HG03103 (cell line): ENCODE measurements around the gene SLC16A4.

Experiments used
- ATAC-seq: cut with Tn5 transposase; IDR thresholded peaks from one replicate; pipeline ENCODE4 v1.9.1; 2021; ENCODE audit warnings: low read depth; ENCODE audit not compliant: unreplicated experiment

The SLC16A4 gene

DNA sequence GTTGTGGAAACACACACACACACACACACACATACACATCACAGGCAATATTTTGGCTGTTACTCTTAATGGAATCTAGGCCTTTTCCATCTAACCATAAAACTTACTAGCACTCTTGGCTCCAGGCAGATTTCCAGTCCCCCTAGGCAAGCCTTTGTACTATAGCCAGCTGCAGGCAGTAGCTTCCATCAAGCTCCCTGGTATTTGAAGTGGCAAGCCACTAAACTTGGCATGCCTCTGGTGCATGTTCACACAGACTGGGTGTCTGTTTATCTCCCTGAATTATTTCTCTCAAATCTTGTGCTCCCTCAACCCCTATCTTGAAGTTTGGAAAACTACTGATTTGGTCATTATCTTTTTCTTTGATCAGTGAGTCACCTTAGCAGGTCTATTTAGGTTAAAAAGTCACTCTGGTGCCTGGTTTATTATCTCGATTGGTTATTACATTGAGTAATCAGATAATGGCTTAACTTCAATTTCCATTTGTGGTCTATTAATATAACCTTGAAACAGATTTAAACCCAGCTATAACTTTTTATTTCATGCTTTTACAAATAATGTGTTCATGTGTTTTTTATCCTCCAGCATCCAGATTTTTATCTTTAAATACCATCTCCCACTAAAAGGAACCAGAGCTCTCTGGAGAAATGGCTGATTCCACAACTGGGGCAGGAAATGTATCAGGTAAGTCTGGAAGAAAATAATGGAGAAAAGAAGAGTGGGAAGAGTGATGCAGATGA lies 54.4 kb downstream of the SLC16A4 start:
- ATAC-seq: no peak

DNA sequence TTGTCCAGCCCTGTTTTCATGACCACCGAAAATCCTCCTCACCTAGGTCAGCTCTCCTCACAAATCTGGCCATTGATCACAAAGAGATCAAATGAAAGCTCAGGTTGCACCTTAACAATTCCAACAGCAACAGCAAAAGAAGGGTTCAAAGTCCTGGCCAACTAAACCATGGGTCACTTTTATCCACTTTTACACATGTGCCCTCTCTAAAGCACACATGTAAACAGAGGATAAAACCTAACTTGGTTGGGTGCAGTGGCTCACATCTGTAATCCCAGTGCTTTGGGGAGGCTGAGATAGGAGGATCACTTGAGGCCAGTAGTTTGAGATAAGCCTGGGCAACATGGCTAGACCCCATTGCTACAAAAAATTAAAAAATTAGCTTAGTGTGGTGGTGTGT lies 55.6 kb downstream of the SLC16A4 start:
- ATAC-seq: no peak

DNA sequence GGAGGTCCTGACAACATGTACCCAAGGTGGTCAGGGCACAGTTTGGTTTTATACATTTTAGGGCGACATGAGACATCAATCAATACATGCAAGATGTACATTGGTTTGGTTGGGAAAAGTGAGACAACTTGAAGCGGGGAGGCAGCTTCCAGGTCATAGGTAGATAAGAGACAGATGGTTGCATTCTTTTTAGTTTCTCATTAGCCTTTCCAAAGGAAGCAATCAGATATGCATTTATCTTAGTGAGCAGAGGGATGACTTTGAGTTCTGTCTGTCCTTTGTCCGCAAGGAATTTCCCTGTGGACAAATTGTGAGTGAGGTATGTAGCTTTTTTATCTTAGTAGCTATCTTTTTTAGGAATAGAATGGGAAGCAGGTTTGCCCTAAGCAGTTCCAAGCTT lies 62.1 kb downstream of the SLC16A4 start:
- ATAC-seq: no peak

DNA sequence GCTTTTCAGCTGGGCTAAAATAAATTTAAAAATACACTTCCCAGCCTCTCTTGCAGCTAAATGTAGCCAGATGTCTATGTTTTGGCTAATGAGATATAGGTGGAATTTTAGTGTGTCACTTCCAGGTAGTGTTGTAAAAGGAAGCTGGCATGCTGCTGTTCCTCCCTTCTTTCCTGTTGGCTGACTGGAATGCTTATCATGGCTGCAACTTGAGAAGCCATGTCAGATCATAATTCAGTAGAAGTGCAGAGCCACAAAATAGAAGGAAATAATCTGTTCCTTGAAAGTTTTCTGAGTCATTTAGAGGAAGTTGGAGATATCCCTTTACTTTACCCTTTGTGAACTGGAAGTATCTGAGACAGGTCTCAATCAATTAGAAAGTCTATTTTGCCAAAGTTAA lies 62.6 kb downstream of the SLC16A4 start:
- no peak for ATAC-seq

DNA sequence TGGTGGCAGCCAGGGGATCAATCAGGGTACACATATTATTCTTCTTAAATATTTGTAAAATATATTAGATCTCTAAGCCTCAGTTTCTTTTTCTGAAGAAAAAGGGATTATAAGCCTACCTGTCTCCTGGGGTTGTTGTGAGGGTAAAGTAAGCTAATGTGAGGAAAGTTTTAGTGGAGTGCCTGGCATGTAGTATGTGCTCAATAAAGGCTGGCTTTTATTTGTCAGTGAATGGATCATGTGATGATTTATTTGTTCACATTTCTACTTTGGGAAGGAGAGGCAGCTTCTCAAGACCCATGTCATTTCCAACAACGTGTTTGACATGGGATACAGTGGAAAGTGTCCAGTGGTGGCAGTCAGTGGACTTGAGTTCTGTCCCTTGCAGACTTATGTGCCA lies 64.0 kb downstream of the SLC16A4 start:
- no peak for ATAC-seq

DNA sequence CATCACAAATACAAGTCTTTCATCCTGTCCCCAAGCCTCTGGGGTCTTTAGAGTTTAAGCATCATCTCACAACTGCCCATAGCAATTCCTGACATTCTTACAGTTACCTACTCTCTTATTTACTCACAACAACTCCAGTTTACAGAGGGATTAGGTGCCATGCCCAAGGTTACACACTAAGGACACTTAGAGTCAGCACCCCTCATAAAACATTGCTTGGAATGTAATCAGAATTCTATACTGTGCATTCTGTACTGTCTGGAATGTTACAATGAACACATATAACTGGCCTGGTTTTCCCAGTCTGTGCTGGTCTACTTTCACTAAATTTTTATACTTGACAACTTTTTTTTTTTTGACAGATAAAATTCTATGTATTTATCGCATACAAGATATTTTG lies 66.2 kb downstream of the SLC16A4 start:
- no peak for ATAC-seq

DNA sequence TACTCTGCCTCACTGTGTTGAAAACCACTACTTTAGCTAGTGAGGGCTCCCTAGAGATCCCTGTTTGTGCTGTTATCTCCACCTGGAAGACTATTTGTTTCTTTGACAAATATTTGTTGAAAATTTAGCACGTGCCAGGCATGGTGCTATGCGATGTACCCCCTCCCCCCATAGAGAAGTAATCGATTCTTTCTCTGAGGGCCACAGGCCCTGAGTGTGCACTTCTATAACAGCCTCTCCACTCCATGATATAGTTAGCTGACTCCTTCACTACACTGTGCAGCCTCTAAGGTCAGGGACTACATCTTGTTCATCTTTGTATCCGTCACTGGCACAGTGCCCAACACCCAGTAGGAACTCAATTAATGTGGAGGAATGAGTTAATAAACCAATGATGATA lies 69.0 kb downstream of the SLC16A4 start:
- no peak for ATAC-seq

DNA sequence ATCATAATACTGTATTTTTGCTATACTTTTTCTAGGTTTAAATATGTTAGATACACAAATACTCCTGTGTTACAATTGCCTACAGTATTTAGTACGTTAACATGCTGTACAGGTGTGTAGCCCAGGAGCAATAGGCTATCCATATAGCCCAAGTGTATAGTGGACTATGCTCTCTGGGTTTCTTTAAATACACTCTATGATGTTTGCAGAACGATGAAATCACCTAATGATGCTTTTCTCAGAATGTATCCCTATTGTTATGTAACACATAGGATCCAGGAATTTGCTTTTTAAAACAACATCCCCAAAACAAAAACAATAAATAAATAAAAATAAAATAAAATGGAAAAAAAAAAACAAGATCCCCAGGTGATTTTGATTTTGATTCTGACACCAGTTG lies 69.8 kb downstream of the SLC16A4 start:
- no peak for ATAC-seq

DNA sequence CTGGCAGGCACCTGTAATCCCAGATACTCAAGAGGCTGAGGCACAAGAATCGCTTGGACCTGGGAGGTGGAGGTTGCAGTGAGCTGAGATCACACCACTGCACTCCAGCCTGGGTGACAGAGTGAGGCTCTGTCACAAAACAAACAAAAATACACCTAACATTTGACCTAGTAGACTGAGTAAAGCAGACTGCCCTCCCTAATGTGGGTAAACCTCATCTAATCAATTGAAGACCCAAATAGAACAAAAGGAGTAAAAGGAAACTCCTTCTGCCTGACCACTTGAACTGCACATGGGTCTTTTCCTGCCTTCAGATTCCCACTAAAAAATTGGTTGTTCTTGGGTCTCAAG lies 70.7 kb downstream of the SLC16A4 start:
- no peak for ATAC-seq

DNA sequence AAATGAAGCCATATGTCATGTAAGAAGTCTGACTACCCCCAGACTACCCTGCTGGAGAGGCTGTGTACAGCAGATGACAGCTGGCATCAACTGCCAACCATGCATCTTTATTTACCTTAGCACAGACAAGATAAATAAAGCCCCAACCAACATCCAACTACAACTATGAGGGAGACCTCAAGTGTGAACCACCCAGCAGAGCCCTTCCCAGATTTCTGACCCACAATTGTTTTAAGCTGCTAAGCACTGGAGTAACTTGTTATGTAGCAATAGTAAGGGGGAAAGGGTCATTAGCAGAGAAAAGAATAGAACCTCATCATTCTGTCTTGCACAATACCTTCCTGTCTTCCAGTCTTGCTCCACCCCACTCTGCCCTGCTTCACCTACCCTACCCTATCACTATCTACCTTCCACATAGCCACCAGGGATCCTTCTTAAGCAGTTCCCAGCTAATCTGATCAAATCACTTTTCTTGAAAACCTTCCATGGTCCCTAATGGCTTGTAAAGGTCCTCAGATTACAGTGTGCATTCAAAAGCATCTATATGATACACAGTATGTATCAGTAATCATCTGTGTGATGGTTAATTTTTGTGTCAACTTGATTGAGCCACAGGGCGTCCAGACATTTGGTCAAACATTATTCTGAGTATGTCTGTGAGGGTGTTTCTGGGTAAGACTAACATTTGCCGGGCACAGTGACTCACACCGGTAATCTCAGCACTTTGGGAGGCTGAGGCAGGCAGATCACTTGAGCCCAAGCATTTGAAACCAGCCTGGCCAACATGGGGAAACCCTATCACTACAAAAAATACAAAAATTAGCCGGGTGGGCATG lies 71.3 kb downstream of the SLC16A4 start:
- ATAC-seq: no peak

DNA sequence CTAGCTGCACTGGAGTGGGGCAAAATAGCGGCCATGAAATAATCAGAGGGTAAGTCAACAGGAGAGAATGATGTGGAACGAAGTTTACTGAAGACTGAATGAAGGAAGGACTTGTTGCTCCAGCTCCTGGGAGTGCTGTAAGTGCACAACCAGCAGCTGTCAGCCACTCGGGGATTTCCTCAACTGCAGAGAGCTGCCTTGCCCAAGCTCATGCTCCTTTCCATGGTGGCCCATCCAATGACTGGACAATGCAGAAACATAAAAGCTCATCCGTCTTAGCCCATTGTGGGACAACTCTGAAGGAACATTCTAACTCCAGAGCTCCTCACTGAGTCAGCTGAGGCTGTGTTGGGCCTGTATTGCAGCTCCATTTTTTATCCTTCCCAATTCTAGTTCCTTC lies 72.8 kb downstream of the SLC16A4 start:
- ATAC-seq: no peak

DNA sequence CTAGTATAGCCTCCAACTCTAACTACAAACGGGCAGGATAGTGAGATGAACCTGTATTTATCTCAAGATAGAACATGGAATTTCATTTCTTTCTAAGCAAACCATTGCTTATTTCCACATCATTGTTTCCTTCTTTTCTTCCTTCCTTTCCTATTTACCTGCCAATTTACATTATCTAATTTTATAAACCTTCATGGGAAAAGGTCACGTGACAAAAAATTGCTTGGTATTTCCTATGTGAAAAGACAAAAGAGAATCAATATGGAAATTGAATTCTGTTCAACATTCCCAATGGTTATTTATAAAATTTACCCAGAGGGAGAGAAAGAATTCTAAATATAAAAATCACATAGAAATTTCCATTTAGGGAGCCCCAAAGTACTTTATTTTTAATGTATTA lies 74.1 kb downstream of the SLC16A4 start:
- no peak for ATAC-seq
